Natural killer cell (primary cell): ENCODE results near the gene MRPL19. TPM values are rescaled to one million over a fixed set of nuclear protein-coding genes. Genes with fewer than 3 reads are reported as not detected.
"Not testable (repeated sequence)": the region's sequence is repeated elsewhere in the genome, so short reads cannot be mapped to it uniquely, and the experiment has no call there.

Experiments used
- ATAC-seq, 3 donors: fragments of 150-1000 bp in 2 of 3; fragments of 200-7000 bp in 1 of 3; cut with Tn5 transposase; 1 replicate in 1 of 3; 2 replicates in 2 of 3; pipeline ENCODE4 v1.10.0; 2021; ENCODE audit warnings: mild to moderate bottlenecking in 2 of 3, moderate library complexity in 2 of 3
- DNase-seq, 2 donors: peaks; one replicate each; pipeline versions ENCODE4 v3.0.0 to v3.0.0-alpha.2; 2013 to 2021; ENCODE audit warnings: mixed read lengths in 1 of 2
- H3K27ac ChIP-seq: one replicate; pipeline ENCODE4 v1.5.1; 2013; ENCODE audit warnings: mild to moderate bottlenecking, low read length
- H3K27me3 ChIP-seq: one replicate; pipeline ENCODE4 v1.6.1; 2013; ENCODE audit warnings: low read length; ENCODE audit not compliant: control insufficient read depth, insufficient read depth
- H3K36me3 ChIP-seq: one replicate; pipeline ENCODE4 v1.6.1; 2013; ENCODE audit warnings: low read length; ENCODE audit not compliant: control insufficient read depth, insufficient read depth
- H3K4me1 ChIP-seq: one replicate; pipeline ENCODE4 v1.6.1; 2013; ENCODE audit warnings: low read length; ENCODE audit not compliant: control insufficient read depth, insufficient read depth
- H3K4me3 ChIP-seq: one replicate; pipeline ENCODE4 v1.5.1; 2013; ENCODE audit warnings: low read length
- H3K9me3 ChIP-seq: one replicate; pipeline ENCODE4 v1.6.1; 2013; ENCODE audit warnings: low read length; ENCODE audit not compliant: control insufficient read depth, insufficient read depth
- H3K27ac Mint-ChIP-seq, 2 donors: one replicate each; pipeline ENCODE4 v1.8.0; 2022; ENCODE audit warnings: mild to moderate bottlenecking in 2 of 2, mixed read lengths in 2 of 2, moderate library complexity in 1 of 2
- H3K27me3 Mint-ChIP-seq, 2 donors: one replicate each; pipeline ENCODE4 v1.8.0; 2022; ENCODE audit warnings: low read depth in 2 of 2, mixed read lengths in 2 of 2
- H3K36me3 Mint-ChIP-seq: one replicate; pipeline ENCODE4 v1.8.0; 2022; ENCODE audit warnings: mixed read lengths
- H3K4me1 Mint-ChIP-seq, 2 donors: one replicate each; pipeline ENCODE4 v1.8.0; 2022; ENCODE audit warnings: mixed read lengths in 2 of 2
- H3K4me3 Mint-ChIP-seq: one replicate; pipeline ENCODE4 v1.8.0; 2022; ENCODE audit warnings: mild to moderate bottlenecking, moderate library complexity, mixed read lengths
- H3K9me3 Mint-ChIP-seq, 2 donors: one replicate each; pipeline ENCODE4 v1.8.0; 2022; ENCODE audit warnings: mixed read lengths in 2 of 2
- CTCF ChIP-seq: fragments of 200-600 bp; IDR thresholded peaks from one replicate; pipeline ENCODE4 v1.8.0; 2022; ENCODE audit warnings: antibody characterized with exemption
- WGBS: methylation state at CpG from one replicate; pipeline ENCODE4 v1.1.7; 2013; ENCODE audit warnings: missing lambda C conversion rate; ENCODE audit not compliant: insufficient coverage; 5-methylcytosine and 5-hydroxymethylcytosine counted together
- intact Hi-C: fragments of 100-400 bp; cut with micrococcal nuclease; formaldehyde crosslinking; loops from one replicate; pipeline ENCODE4 v1.14.2; 2022
- total RNA-seq, 4 donors: library from RNA; stranded (reverse); fragments of 120-200 nt in 1 of 4; gene quantifications; one replicate each; pipeline versions ENCODE4 v1.2.3 to v1.2.4, GENCODE V29; 2013 to 2022

MRPL19 gene
- total RNA-seq, 3 donors from 2014 or later (not counting 1 experiment from before 2014, with no cell fraction given), result 11.9 to 22.9 (median 17.8) TPM

GRCh38 chr2:75675908-75676307 is 29.3 kb downstream of the MRPL19 start:
- no peak overlapping the region for H3K4me3 ChIP-seq
- Mint-ChIP-seq H3K4me1 (peaks cover 4% of the 10 kb centered on the region in 2 donors), H3K36me3 (no peaks in the 10 kb centered on the region), H3K27ac (no peak overlapping the region), H3K27me3 (no peaks in the 10 kb centered on the region), H3K4me3 (no peak overlapping the region), H3K9me3 (no peaks in the 10 kb centered on the region)
- DNase-seq (no peak), ATAC-seq (no peak)
- peaks cover 15% of the 10 kb centered on the region for H3K36me3 ChIP-seq
- no peaks in the 10 kb centered on the region for H3K4me1 ChIP-seq
- TF ChIP-seq CTCF, result no peak
- H3K27me3 ChIP-seq, result no peaks in the 10 kb centered on the region
- WGBS, result 100% methylated on average over 3 of the region's 3 CpGs
- no peaks in the 10 kb centered on the region for H3K9me3 ChIP-seq
- no peak overlapping the region for H3K27ac ChIP-seq
- intact Hi-C loops, result no loop called here

- no peaks in the 10 kb centered on the region for H3K9me3 ChIP-seq
- intact Hi-C loops, result no loop called here
- Mint-ChIP-seq H3K27me3 (no peaks in the 10 kb centered on the region), H3K4me1 (peaks cover 4% of the 10 kb centered on the region in 2 donors), H3K9me3 (no peaks in the 10 kb centered on the region), H3K27ac (no peak overlapping the region), H3K36me3 (no peaks in the 10 kb centered on the region), H3K4me3 (no peak overlapping the region)
- no peak overlapping the region for H3K4me3 ChIP-seq
- no peak for TF ChIP-seq CTCF
- DNase-seq (no peak), ATAC-seq (no peak)
- H3K4me1 ChIP-seq, result no peaks in the 10 kb centered on the region
- 89% methylated on average over 3 of the region's 3 CpGs for WGBS
- no peaks in the 10 kb centered on the region for H3K27me3 ChIP-seq
- H3K27ac ChIP-seq, result no peak overlapping the region
- peaks cover 12% of the 10 kb centered on the region for H3K36me3 ChIP-seq
Observed at GRCh38 chr2:75676464-75676863, 29.9 kb downstream of the MRPL19 start.

DNA sequence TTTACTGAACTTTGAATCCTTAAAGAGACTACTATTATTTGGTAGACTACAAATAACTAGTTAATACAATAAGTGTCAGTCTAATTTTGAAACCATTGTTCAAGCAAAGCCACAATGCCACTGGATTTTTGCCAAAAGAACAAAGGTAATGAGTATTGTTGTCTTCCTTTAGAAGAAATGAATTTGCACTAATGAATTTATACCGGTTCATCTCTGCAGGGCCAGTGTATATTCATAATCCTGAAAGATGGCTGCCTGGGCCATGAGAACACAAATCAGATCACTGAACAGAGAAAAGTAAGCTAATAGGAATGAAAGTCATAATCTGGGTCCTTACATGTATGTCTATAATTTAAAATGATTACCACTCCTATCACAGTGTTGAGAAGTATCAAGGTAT is 33.0 kb downstream of the MRPL19 start:
- H3K4me1 Mint-ChIP-seq, result peaks cover 4 to 10% of the 10 kb centered on the region in 2 donors
- Histone ChIP-seq H3K27me3 (no peaks in the 10 kb centered on the region), H3K36me3 (peaks cover 6% of the 10 kb centered on the region), H3K9me3 (no peaks in the 10 kb centered on the region), H3K4me3 (no peak overlapping the region), H3K4me1 (no peaks in the 10 kb centered on the region), H3K27ac (no peak overlapping the region)
- 100% methylated on average over 1 of the region's 1 CpG for WGBS
- DNase-seq (no peak), ATAC-seq (no peak)
- TF ChIP-seq CTCF, result no peak
- no peaks in the 10 kb centered on the region for H3K36me3 Mint-ChIP-seq
- H3K4me3 Mint-ChIP-seq, result no peak overlapping the region
- intact Hi-C loops, result no loop called here
- H3K27me3 Mint-ChIP-seq, result no peaks in the 10 kb centered on the region
- H3K27ac Mint-ChIP-seq, result peak overlapping the region in 1 of 2 donors; percentile 6
- H3K9me3 Mint-ChIP-seq, result no peaks in the 10 kb centered on the region

DNA sequence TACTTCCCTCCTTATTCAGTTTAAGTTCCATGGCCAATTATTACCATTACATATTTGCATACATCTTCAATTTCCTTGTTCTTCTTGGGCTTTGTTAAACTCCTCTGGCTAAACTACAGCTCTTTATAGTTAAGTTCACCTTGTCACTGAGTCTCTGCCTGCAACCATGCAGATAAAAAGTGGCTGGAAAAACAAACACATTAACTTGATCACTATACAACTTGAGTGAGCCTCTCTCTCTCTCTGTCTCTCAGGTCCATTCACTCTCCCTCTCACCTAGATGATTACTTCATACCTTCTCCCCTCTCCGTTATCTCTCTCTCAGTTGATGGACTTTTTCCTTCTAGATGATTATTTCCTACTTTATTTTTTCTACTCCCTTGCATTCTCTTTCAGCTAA is 33.8 kb downstream of the MRPL19 start:
- TF ChIP-seq CTCF, result no peak
- intact Hi-C loops, result no loop called here

GRCh38 chr2:75683430-75683829 is 36.8 kb downstream of the MRPL19 start:
- H3K27ac ChIP-seq, H3K27ac Mint-ChIP-seq, H3K4me3 ChIP-seq, H3K4me1 Mint-ChIP-seq, H3K4me1 ChIP-seq, H3K27me3 ChIP-seq, H3K4me3 Mint-ChIP-seq, ATAC-seq, H3K9me3 Mint-ChIP-seq, DNase-seq, H3K9me3 ChIP-seq, intact Hi-C loops, H3K27me3 Mint-ChIP-seq, H3K36me3 Mint-ChIP-seq: not testable (repeated sequence)
- WGBS, result 100% methylated on average over 5 of the region's 5 CpGs
- peaks cover 11% of the 10 kb centered on the region for H3K36me3 ChIP-seq

More for the DNA sequence above, 33.8 kb downstream of the MRPL19 start:
- H3K27me3 Mint-ChIP-seq, result no peaks in the 10 kb centered on the region
- H3K27ac Mint-ChIP-seq, result no peak overlapping the region
- H3K36me3 Mint-ChIP-seq, result no peaks in the 10 kb centered on the region
- no peaks in the 10 kb centered on the region for H3K9me3 ChIP-seq
- no peaks in the 10 kb centered on the region for H3K4me1 ChIP-seq
- WGBS, result 100% methylated on average over 1 of the region's 1 CpG
- no peak overlapping the region for H3K4me3 Mint-ChIP-seq
- no peak for DNase-seq
- H3K27me3 ChIP-seq, result no peaks in the 10 kb centered on the region
- H3K4me1 Mint-ChIP-seq, result peaks cover 4 to 10% of the 10 kb centered on the region in 2 donors
- ATAC-seq, result no peak
- H3K36me3 ChIP-seq, result peaks cover 6% of the 10 kb centered on the region
- no peak overlapping the region for H3K4me3 ChIP-seq
- H3K9me3 Mint-ChIP-seq, result no peaks in the 10 kb centered on the region
- H3K27ac ChIP-seq, result no peak overlapping the region
